ENCODE measurements around the gene TDRD12. TPM values are rescaled to one million over a fixed set of nuclear protein-coding genes. Genes with fewer than 3 reads are reported as not detected.

TDRD12 gene
- total and polyA plus RNA-seq, 2 of the 13 experiments (the other 11 are each of a cell fraction or from before 2014, with no cell fraction given) = 0.03 to 0.40 TPM

GRCh38 chr19:32870981-32871451, 151.4 kb downstream of the TDRD12 start (continued):
- TF ChIP-seq ZNF407 (CRISPR knock-in tag; IDR thresholded peaks at IDR 0.05; ENCODE audit: not compliant biosample characterization) (no peak), ZNF652 (CRISPR knock-in tag; IDR thresholded peaks at IDR 0.05; ENCODE audit: borderline replicate concordance, low read depth) (no peak), ZNF121 (CRISPR knock-in tag; IDR thresholded peaks at IDR 0.05) (no peak), FOXP1 (IDR thresholded peaks at IDR 0.05) (no peak), FOXP1 (CRISPR knock-in tag; IDR thresholded peaks at IDR 0.05) (no peak), BCLAF1 (IDR thresholded peaks at IDR 0.05) (no peak), MIER3 (CRISPR knock-in tag; IDR thresholded peaks at IDR 0.05; ENCODE audit: borderline replicate concordance) (no peak), E2F5 (CRISPR knock-in tag; conservative IDR thresholded peaks at IDR 0.05) (no peak), FOXC1 (CRISPR knock-in tag; IDR thresholded peaks at IDR 0.05; ENCODE audit: borderline replicate concordance) (peak; percentile 32; the same call in 1 of the 2 replicates), ATF7 (IDR thresholded peaks at IDR 0.05) (no peak), ATF7 (CRISPR knock-in tag; IDR thresholded peaks at IDR 0.05) (no peak), ZNF143 (CRISPR knock-in tag; IDR thresholded peaks at IDR 0.05) (no peak), ZNF558 (CRISPR knock-in tag; IDR thresholded peaks at IDR 0.05; ENCODE audit: borderline replicate concordance) (no peak), MLLT10 (CRISPR knock-in tag; IDR thresholded peaks at IDR 0.05) (no peak), PHF5A (CRISPR knock-in tag; IDR thresholded peaks at IDR 0.05; ENCODE audit: low read depth, unreplicated experiment) (no peak), GLMP (CRISPR knock-in tag; IDR thresholded peaks at IDR 0.05; ENCODE audit: borderline replicate concordance) (no peak), ZNF431 (CRISPR knock-in tag; IDR thresholded peaks at IDR 0.05; ENCODE audit: borderline replicate concordance, low read depth) (no peak), HNF4G (IDR thresholded peaks at IDR 0.05; ENCODE audit: borderline replicate concordance, low read depth, low read length) (no peak), HNF4G (CRISPR knock-in tag; IDR thresholded peaks at IDR 0.05; ENCODE audit: borderline replicate concordance, low read depth) (no peak)

All from HepG2 (cell line).